HepG2 (cell line): ENCODE measurements around the gene BPIFB6. TPM values are rescaled to one million over a fixed set of nuclear protein-coding genes. Genes with fewer than 3 reads are reported as not detected.

Experiments
- ELF3 ChIP-seq: IDR thresholded peaks from 2 replicates; pipeline ENCODE4 v1.6.1; 2016; ENCODE audit warnings: missing genetic modification reagents, missing compliant biosample characterization
- HOXD1 ChIP-seq: sonication (generic); formaldehyde crosslinking; IDR thresholded peaks from 2 replicates; pipeline ENCODE4 v1.5.0; 2020; ENCODE audit warnings: missing genetic modification reagents
- KDM5B ChIP-seq: sonication (generic); formaldehyde crosslinking; IDR thresholded peaks from 2 replicates; pipeline ENCODE4 v1.4.0; 2020; ENCODE audit warnings: missing genetic modification reagents, mild to moderate bottlenecking, borderline replicate concordance
- KMT2A ChIP-seq: sonication (generic); formaldehyde crosslinking; IDR thresholded peaks from 2 replicates; pipeline ENCODE4 v1.4.0; 2020; ENCODE audit warnings: missing genetic modification reagents
- NFYC ChIP-seq: IDR thresholded peaks from 2 replicates; pipeline ENCODE4 v1.6.1; 2016; ENCODE audit warnings: missing genetic modification reagents, missing compliant biosample characterization
- NKX3-1 ChIP-seq: sonication (generic); formaldehyde crosslinking; IDR thresholded peaks from 2 replicates; pipeline ENCODE4 v1.5.0; 2020; ENCODE audit warnings: missing genetic modification reagents
- RAD21 ChIP-seq: fragments of 450-650 bp; formaldehyde crosslinking; IDR thresholded peaks from 2 replicates; pipeline ENCODE4 v1.5.0; 2020; ENCODE audit warnings: mild to moderate bottlenecking
- SP140L ChIP-seq: sonication (generic); formaldehyde crosslinking; IDR thresholded peaks from 2 replicates; pipeline ENCODE4 v1.4.0; 2020; ENCODE audit warnings: missing genetic modification reagents, borderline replicate concordance
- SPEN ChIP-seq: sonication (generic); formaldehyde crosslinking; IDR thresholded peaks from 2 replicates; pipeline ENCODE4 v1.5.1; 2020; ENCODE audit warnings: low read depth, mild to moderate bottlenecking, missing genetic modification reagents
- STAG1 ChIP-seq: sonication (generic); formaldehyde crosslinking; IDR thresholded peaks from 2 replicates; pipeline ENCODE4 v1.4.0; 2020; ENCODE audit warnings: missing genetic modification reagents
- ZNF557 ChIP-seq: sonication (generic); formaldehyde crosslinking; IDR thresholded peaks from 2 replicates; pipeline ENCODE4 v1.4.0; 2020; ENCODE audit warnings: missing genetic modification reagents
- ZNF569 ChIP-seq: sonication (generic); formaldehyde crosslinking; IDR thresholded peaks from 2 replicates; pipeline ENCODE4 v1.5.0; 2020; ENCODE audit warnings: mild to moderate bottlenecking, missing genetic modification reagents, moderate library complexity, borderline replicate concordance
- ZNF772 ChIP-seq: sonication (generic); formaldehyde crosslinking; IDR thresholded peaks from 2 replicates; pipeline ENCODE4 v1.5.0; 2020; ENCODE audit warnings: mild to moderate bottlenecking, missing genetic modification reagents
- polyA plus RNA-seq, 8 experiments: library from polyadenylated mRNA; depleted of rRNA in 3 of 8; stranded (reverse) in 7 of 8; unstranded in 1 of 8; fragments of >200 nt; fragmentation: Illumina TruSeq in 4 of 8; extraction: Trizol in 4 of 8; gene quantifications; 2 replicates each; pipeline versions ENCODE4 v1.2.1 to v1.2.3, GENCODE V29; 2011 to 2016; ENCODE audit warnings: low read depth in 4 of 8, missing spikeins in 1 of 8, mixed read lengths in 1 of 8; ENCODE audit not compliant: insufficient read depth in 1 of 8
- total RNA-seq, 5 experiments: library from RNA; depleted of rRNA; stranded (reverse); fragments of >200 nt; fragmentation: Illumina TruSeq; extraction: Trizol; gene quantifications; 2 replicates each; pipeline ENCODE4 v1.2.3, GENCODE V29; 2016; ENCODE audit warnings: low read depth in 1 of 5
- TF ChIP-seq, protein P1 (sequence below): sonication (generic); formaldehyde crosslinking; conservative IDR thresholded peaks from 2 replicates; pipeline ENCODE4 v1.4.0; 2020; ENCODE audit warnings: missing genetic modification reagents
- TF ChIP-seq, protein P2 (sequence below): sonication (generic); formaldehyde crosslinking; conservative IDR thresholded peaks from 2 replicates; pipeline ENCODE4 v1.8.0; 2022; ENCODE audit warnings: mild to moderate bottlenecking, moderate library complexity, missing genetic modification reagents
- TF ChIP-seq, protein P3 (sequence below): sonication (generic); formaldehyde crosslinking; IDR thresholded peaks from 2 replicates; pipeline ENCODE4 v1.5.1; 2020; ENCODE audit warnings: mild to moderate bottlenecking, moderate library complexity, missing genetic modification reagents
- TF ChIP-seq, protein P4 (sequence below): sonication (generic); formaldehyde crosslinking; IDR thresholded peaks from 2 replicates; pipeline ENCODE4 v1.4.0; 2020; ENCODE audit warnings: missing genetic modification reagents, mild to moderate bottlenecking, borderline replicate concordance
- TF ChIP-seq, protein P5 (sequence below): sonication (generic); formaldehyde crosslinking; IDR thresholded peaks from 2 replicates; pipeline ENCODE4 v1.9.0; 2021; ENCODE audit warnings: missing genetic modification reagents, borderline replicate concordance
- TF ChIP-seq, protein P6 (sequence below): sonication (generic); formaldehyde crosslinking; IDR thresholded peaks from 2 replicates; pipeline ENCODE4 v1.4.0; 2020; ENCODE audit warnings: mild to moderate bottlenecking, missing genetic modification reagents

BPIFB6 gene
- total and polyA plus RNA-seq, 2 of the 13 experiments (the other 11 are each of a cell fraction or from before 2014, with no cell fraction given): 0.13 to 1.7 TPM

DNA sequence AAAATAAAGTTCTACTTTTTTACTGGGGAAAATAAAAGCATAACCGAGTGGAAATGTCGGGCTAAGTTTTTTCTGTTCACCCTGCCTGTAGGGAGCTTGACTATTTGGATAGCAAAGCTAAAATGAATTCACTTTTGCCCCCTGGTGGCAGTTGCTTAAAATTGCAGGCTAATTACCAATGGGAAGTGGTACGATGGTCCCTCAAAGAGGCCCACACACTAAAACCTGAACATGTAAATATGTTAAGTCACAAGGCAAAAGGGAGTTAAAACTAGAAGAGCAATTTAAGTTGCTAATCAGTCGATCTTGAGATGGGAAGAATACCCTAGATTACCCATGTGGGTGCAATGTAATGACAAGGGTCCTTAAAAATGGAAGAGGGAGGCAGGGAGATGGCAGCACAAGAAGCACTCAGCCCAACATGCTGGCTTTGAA, 26.3 kb upstream of the BPIFB6 start (continued):
- TF ChIP-seq, protein P1, sequence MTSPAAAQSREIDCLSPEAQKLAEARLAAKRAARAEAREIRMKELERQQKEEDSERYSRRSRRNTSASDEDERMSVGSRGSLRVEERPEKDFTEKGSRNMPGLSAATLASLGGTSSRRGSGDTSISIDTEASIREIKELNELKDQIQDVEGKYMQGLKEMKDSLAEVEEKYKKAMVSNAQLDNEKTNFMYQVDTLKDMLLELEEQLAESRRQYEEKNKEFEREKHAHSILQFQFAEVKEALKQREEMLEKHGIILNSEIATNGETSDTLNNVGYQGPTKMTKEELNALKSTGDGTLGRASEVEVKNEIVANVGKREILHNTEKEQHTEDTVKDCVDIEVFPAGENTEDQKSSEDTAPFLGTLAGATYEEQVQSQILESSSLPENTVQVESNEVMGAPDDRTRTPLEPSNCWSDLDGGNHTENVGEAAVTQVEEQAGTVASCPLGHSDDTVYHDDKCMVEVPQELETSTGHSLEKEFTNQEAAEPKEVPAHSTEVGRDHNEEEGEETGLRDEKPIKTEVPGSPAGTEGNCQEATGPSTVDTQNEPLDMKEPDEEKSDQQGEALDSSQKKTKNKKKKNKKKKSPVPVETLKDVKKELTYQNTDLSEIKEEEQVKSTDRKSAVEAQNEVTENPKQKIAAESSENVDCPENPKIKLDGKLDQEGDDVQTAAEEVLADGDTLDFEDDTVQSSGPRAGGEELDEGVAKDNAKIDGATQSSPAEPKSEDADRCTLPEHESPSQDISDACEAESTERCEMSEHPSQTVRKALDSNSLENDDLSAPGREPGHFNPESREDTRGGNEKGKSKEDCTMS: 0 out of 2 replicates have a peak, but pooled peaks have one; percentile 36
- no peak for TF ChIP-seq NKX3-1 (CRISPR knock-in tag)
- TF ChIP-seq, protein P2, sequence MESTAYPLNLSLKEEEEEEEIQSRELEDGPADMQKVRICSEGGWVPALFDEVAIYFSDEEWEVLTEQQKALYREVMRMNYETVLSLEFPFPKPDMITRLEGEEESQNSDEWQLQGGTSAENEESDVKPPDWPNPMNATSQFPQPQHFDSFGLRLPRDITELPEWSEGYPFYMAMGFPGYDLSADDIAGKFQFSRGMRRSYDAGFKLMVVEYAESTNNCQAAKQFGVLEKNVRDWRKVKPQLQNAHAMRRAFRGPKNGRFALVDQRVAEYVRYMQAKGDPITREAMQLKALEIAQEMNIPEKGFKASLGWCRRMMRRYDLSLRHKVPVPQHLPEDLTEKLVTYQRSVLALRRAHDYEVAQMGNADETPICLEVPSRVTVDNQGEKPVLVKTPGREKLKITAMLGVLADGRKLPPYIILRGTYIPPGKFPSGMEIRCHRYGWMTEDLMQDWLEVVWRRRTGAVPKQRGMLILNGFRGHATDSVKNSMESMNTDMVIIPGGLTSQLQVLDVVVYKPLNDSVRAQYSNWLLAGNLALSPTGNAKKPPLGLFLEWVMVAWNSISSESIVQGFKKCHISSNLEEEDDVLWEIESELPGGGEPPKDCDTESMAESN (CRISPR knock-in tag): 0 out of 2 replicates have a peak, but pooled peaks have one; percentile 48
- TF ChIP-seq SP140L (CRISPR knock-in tag): peak; percentile 21; the same call in 1 of the 2 replicates
- TF ChIP-seq RAD21 (CRISPR knock-in tag): peak; percentile 63
- TF ChIP-seq ZNF569 (CRISPR knock-in tag): no peak
- TF ChIP-seq, protein P3, sequence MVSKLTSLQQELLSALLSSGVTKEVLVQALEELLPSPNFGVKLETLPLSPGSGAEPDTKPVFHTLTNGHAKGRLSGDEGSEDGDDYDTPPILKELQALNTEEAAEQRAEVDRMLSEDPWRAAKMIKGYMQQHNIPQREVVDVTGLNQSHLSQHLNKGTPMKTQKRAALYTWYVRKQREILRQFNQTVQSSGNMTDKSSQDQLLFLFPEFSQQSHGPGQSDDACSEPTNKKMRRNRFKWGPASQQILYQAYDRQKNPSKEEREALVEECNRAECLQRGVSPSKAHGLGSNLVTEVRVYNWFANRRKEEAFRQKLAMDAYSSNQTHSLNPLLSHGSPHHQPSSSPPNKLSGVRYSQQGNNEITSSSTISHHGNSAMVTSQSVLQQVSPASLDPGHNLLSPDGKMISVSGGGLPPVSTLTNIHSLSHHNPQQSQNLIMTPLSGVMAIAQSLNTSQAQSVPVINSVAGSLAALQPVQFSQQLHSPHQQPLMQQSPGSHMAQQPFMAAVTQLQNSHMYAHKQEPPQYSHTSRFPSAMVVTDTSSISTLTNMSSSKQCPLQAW (CRISPR knock-in tag): peak; percentile 55; the same call in 1 of the 2 replicates
- 0 out of 2 replicates have a peak, but pooled peaks have one; percentile 48 for TF ChIP-seq ZNF557
- 0 out of 2 replicates have a peak, but pooled peaks have one; percentile 6 for TF ChIP-seq NFYC
- TF ChIP-seq HOXD1 (CRISPR knock-in tag): 0 out of 2 replicates have a peak, but pooled peaks have one; percentile 6
- TF ChIP-seq, protein P4, sequence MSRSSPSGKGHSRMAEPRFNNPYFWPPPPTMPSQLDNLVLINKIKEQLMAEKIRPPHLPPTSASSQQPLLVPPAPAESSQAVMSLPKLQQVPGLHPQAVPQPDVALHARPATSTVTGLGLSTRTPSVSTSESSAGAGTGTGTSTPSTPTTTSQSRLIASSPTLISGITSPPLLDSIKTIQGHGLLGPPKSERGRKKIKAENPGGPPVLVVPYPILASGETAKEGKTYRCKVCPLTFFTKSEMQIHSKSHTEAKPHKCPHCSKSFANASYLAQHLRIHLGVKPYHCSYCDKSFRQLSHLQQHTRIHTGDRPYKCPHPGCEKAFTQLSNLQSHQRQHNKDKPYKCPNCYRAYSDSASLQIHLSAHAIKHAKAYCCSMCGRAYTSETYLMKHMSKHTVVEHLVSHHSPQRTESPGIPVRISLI (CRISPR knock-in tag): no peak
- no peak for TF ChIP-seq ZNF772 (CRISPR knock-in tag)
- TF ChIP-seq, protein P5, sequence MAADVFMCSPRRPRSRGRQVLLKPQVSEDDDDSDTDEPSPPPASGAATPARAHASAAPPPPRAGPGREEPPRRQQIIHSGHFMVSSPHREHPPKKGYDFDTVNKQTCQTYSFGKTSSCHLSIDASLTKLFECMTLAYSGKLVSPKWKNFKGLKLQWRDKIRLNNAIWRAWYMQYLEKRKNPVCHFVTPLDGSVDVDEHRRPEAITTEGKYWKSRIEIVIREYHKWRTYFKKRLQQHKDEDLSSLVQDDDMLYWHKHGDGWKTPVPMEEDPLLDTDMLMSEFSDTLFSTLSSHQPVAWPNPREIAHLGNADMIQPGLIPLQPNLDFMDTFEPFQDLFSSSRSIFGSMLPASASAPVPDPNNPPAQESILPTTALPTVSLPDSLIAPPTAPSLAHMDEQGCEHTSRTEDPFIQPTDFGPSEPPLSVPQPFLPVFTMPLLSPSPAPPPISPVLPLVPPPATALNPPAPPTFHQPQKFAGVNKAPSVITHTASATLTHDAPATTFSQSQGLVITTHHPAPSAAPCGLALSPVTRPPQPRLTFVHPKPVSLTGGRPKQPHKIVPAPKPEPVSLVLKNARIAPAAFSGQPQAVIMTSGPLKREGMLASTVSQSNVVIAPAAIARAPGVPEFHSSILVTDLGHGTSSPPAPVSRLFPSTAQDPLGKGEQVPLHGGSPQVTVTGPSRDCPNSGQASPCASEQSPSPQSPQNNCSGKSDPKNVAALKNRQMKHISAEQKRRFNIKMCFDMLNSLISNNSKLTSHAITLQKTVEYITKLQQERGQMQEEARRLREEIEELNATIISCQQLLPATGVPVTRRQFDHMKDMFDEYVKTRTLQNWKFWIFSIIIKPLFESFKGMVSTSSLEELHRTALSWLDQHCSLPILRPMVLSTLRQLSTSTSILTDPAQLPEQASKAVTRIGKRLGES: 0 out of 2 replicates have a peak, but pooled peaks have one; percentile 48
- TF ChIP-seq SPEN (CRISPR knock-in tag): 0 out of 2 replicates have a peak, but pooled peaks have one; percentile 46
- no peak for TF ChIP-seq KMT2A
- TF ChIP-seq, protein P6, sequence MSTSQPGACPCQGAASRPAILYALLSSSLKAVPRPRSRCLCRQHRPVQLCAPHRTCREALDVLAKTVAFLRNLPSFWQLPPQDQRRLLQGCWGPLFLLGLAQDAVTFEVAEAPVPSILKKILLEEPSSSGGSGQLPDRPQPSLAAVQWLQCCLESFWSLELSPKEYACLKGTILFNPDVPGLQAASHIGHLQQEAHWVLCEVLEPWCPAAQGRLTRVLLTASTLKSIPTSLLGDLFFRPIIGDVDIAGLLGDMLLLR (CRISPR knock-in tag): 0 out of 2 replicates have a peak, but pooled peaks have one; percentile 18
- TF ChIP-seq ELF3 (CRISPR knock-in tag): 0 out of 2 replicates have a peak, but pooled peaks have one; percentile 9
- no peak for TF ChIP-seq KDM5B (CRISPR knock-in tag)
- TF ChIP-seq STAG1: peak; percentile 62
